Activated CD4-positive, alpha-beta T cell treated with anti-CD3 and anti-CD28 coated beads, Interleukin-2, amount 50 U/mL, for 1 hour (primary cell): ENCODE data around the gene PCDHA7.
"Not testable (repeated sequence)": the region's sequence is repeated elsewhere in the genome, so short reads cannot be mapped to it uniquely, and the experiment has no call there.

Source experiments
- DNase-seq: peaks from one replicate; pipeline ENCODE4 v3.0.0-alpha.2; 2020

The PCDHA7 gene

DNA sequence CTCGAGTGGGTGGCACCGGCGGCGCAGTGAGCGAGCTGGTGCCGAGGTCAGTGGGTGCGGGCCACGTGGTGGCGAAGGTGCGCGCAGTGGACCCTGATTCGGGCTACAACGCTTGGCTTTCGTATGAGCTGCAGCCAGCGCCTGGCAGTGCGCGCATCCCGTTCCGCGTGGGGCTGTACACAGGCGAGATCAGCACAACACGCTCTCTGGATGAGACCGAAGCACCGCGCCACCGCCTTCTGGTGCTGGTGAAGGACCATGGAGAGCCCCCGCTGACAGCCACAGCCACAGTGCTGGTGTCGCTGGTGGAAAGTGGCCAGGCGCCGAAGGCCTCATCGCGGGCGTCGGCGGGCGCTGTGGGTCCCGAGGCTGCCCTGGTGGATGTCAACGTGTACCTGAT lies 10.6 kb upstream of the PCDHA7 start:
- no peak for DNase-seq

DNA sequence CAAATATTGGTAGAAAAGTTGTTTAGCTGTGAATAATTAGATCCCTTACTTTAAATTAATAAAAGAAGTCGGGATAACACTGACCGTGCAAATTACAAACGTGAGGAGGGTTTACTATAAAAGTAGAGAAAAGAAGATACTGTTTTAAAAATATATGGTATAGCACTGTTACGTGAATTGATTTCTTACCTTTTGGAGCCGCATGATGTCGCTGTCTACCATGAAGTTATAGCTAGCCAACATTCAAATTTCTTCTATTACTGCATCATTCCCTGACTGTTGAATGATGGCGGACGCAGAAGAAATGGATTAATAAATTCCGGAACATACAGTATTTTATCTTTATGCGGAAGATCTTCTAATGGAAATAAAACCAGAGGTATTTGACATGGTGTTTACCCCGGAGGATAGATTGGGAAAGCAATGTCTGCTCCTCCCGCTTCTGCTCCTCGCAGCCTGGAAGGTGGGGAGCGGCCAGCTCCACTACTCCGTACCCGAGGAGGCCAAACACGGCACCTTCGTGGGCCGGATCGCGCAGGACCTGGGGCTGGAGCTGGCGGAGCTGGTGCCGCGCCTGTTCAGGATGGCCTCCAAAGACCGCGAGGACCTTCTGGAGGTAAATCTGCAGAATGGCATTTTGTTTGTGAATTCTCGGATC lies 6.2 kb upstream of the PCDHA7 start, which contains the start of gene PCDHA6:
TSS of gene PCDHA6 (plus strand) at position 257 of the 658 bp plus-strand sequence. CDS start at position 389, 132 bp downstream.
- no peak for DNase-seq

- no peak for DNase-seq
Observed at GRCh38 chr5:140828362-140828737, 5.7 kb upstream of the PCDHA7 start.

DNA sequence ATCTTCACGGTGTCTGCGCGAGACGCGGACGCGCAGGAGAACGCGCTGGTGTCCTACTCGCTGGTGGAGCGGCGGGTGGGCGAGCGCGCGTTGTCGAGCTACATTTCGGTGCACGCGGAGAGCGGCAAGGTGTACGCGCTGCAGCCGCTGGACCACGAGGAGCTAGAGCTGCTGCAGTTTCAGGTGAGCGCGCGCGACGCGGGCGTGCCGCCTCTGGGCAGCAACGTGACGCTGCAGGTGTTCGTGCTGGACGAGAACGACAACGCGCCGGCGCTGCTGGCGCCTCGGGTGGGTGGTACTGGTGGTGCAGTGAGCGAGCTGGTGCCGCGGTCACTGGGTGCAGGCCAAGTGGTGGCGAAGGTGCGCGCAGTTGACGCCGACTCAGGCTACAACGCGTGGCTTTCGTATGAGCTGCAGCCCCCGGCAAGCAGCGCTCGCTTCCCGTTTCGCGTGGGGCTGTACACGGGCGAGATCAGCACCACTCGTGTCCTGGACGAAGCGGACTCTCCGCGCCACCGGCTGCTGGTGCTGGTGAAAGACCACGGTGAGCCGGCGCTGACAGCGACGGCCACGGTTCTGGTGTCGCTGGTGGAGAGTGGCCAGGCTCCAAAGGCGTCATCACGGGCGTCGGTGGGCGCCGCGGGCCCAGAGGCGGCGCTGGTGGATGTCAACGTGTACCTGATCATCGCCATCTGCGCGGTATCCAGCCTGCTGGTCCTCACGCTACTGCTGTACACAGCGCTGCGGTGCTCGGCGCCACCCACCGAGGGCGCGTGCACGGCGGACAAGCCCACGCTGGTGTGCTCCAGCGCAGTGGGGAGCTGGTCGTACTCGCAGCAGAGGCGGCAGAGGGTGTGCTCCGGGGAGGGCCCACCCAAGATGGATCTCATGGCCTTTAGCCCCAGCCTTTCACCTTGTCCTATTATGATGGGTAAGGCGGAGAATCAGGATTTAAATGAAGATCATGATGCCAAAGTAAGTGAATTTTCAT lies 4.3 kb upstream of the PCDHA7 start:
- not testable (repeated sequence) for DNase-seq

DNA sequence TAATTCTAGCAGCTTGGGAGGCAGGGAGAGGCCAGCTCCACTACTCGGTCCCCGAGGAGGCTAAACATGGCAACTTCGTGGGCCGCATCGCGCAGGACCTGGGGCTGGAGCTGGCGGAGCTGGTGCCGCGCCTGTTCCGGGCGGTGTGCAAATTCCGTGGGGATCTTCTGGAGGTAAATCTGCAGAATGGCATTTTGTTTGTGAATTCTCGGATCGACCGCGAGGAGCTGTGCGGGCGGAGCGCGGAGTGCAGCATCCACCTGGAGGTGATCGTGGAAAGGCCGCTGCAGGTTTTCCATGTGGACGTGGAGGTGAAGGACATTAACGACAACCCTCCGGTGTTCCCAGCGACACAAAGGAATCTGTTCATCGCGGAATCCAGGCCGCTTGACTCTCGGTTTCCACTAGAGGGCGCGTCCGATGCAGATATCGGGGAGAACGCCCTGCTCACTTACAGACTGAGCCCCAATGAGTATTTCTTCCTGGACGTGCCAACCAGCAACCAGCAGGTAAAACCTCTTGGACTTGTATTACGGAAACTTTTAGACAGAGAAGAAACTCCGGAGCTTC lies 455 bp downstream of the PCDHA7 start:
- DNase-seq = not testable (repeated sequence)

DNA sequence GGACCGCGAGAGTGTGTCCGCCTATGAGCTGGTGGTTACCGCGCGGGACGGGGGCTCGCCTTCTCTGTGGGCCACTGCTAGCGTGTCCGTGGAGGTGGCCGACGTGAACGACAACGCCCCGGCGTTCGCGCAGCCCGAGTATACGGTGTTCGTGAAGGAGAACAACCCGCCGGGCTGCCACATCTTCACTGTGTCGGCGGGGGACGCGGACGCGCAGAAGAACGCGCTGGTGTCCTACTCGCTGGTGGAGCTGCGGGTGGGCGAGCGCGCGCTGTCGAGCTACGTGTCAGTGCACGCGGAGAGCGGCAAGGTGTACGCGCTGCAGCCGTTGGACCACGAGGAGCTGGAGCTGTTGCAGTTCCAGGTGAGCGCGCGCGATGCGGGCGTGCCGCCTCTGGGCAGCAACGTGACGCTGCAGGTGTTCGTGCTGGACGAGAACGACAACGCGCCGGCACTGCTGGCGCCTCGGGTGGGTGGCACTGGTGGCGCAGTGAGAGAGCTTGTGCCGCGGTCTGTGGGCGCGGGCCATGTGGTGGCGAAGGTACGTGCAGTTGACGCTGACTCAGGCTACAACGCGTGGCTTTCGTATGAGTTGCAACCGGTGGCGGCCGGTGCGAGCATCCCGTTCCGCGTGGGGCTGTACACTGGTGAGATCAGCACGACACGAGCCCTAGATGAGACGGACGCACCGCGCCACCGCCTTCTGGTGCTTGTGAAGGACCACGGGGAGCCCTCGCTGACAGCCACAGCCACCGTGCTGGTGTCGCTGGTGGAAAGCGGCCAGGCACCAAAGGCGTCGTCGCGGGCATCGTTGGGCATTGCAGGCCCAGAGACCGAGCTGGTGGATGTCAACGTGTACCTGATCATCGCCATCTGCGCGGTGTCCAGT lies 1.8 kb downstream of the PCDHA7 start:
- no peak for DNase-seq

- no peak for DNase-seq
Observed at GRCh38 chr5:140840978-140841962, 7.2 kb downstream of the PCDHA7 start, which contains the start of gene PCDHA8. Gene PCDHA8 (plus strand): TSS chr5:140841187. CDS start chr5:140841322, 135 bp downstream.

DNA sequence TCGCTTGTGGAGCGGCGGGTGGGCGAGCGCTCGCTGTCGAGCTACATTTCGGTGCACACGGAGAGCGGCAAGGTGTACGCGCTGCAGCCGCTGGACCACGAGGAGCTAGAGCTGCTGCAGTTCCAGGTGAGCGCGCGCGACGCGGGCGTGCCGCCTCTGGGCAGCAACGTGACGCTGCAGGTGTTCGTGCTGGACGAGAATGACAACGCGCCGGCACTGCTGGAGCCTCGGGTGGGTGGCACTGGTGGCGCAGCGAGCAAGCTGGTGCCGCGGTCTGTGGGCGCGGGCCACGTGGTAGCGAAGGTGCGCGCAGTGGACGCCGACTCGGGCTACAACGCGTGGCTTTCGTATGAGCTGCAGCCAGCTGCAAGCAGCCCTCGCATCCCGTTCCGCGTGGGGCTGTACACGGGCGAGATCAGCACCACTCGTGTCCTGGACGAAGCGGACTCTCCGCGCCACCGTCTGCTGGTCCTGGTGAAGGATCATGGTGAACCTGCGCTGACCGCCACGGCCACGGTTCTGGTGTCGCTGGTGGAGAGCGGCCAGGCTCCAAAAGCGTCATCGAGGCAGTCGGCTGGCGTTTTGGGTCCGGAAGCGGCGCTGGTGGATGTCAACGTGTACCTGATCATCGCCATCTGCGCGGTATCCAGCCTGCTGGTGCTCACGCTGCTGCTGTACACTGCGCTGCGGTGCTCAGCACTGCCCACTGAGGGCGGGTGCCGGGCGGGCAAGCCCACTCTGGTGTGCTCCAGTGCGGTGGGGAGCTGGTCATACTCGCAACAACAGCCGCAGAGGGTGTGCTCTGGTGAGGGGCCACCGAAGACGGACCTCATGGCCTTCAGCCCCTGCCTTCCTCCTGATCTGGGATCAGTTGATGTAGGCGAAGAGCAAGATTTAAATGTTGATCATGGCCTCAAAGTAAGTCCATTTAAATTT lies 9.0 kb downstream of the PCDHA7 start:
- DNase-seq = no peak

DNA sequence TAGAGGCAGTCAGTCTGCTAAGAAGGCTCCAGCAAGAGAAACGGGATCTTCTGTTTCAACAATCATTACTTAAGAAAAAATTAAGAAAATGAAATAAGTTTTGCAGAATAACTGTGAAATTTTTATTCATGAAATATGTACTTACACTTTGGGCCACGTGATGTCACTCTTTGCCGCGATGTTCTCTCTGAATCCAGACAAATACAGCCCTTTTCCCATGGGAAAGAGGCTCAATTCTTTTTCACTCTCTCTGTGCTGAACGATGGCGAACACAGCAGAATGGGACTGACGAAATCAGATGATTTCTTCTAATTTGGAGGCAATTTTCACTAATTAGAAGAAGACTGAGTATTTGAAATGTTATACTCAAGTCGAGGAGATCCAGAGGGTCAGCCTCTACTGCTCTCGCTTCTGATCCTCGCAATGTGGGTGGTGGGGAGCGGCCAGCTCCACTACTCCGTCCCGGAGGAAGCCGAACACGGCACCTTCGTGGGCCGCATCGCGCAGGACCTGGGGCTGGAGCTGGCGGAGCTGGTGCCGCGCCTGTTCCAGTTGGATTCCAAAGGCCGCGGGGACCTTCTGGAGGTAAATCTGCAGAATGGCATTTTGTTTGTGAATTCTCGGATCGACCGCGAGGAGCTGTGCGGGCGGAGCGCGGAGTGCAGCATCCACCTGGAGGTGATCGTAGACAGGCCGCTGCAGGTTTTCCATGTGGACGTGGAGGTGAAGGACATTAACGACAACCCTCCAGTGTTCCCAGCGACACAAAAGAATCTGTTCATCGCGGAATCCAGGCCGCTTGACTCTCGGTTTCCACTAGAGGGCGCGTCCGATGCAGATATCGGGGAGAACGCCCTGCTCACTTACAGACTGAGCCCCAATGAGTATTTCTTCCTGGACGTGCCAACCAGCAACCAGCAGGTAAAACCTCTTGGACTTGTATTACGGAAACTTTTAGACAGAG lies 14.4 kb downstream of the PCDHA7 start, which contains the start of gene PCDHA9:
TSS of gene PCDHA9 (plus strand) at position 244 of the 964 bp plus-strand sequence. CDS start at position 358, 114 bp downstream.
- DNase-seq = not testable (repeated sequence)

DNA sequence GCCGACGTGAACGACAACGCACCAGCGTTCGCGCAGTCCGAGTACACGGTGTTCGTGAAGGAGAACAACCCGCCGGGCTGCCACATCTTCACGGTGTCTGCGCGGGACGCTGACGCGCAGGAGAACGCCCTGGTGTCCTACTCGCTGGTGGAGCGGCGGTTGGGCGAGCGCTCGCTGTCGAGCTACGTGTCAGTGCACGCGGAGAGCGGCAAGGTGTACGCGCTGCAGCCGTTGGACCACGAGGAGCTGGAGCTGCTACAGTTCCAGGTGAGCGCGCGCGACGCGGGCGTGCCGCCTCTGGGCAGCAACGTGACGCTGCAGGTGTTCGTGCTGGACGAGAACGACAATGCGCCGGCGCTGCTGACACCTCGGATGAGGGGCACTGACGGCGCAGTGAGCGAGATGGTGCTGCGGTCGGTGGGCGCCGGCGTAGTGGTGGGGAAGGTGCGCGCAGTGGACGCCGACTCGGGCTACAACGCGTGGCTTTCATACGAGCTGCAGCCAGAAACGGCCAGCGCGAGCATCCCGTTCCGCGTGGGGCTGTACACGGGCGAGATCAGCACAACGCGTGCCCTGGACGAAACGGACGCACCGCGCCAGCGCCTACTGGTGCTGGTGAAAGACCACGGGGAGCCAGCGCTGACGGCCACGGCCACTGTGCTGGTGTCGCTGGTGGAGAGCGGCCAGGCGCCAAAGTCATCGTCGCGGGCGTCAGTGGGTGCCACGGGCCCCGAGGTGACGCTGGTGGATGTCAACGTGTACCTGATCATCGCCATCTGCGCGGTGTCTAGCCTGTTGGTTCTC lies 16.0 kb downstream of the PCDHA7 start:
- DNase-seq = not testable (repeated sequence)

GRCh38 chr5:140855772-140856674 lies 22.0 kb downstream of the PCDHA7 start, which contains the start of gene PCDHA10:
Gene PCDHA10 (plus strand): TSS chr5:140855897. CDS start chr5:140856049, 152 bp downstream.
- no peak for DNase-seq

- DNase-seq = no peak
Observed at GRCh38 chr5:140857177-140857986, 23.3 kb downstream of the PCDHA7 start.

DNA sequence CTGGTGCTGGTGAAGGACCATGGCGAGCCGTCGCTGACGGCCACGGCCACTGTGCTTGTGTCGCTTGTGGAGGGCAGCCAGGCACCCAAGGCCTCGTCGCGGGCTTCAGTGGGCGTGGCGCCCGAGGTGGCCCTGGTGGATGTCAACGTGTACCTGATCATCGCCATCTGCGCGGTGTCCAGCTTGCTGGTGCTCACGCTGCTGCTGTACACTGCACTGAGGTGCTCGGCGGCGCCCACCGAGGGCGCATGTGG lies 23.8 kb downstream of the PCDHA7 start:
- DNase-seq = no peak

DNA sequence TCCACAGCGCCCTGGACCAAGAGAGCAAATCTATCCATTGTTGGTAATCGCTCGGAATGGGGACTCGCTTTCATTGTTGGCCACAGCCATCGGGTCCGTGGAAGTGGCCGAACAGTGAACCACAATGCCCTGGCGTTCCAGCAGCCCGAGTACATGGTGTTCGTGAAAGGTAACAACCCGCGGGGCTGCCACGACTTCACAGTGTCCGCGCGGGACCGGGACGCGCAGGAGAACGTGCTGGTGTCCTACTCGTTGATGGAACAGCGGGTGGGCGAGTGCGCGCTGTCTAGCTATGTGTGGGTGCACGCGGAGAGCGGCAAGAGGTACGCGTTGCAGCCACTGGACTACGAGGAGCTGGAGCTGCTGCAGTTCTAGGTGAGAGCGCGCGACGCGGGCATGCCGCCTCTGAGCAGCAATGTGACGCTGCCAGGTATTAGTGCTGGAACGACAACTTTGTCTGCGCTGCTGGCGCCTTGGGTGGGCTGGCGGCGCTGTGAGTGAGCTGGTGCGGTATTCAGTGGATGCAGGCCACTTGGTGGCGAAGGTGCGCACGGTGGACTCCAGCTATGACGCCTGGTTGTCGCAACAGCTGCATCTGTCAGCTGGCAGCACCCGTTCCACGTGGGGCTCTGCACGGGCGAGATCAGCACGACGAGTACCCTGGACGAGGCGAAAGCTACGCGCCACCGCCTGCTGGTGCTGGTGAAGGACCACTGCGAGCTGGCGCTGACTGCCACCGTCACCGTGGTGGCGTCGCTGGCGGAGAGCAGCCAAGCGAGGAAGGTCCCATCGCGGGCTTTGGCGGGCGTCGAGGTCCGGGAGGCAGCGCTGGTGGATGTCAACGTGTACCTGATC lies 28.6 kb downstream of the PCDHA7 start:
- no peak for DNase-seq
